ENCODE results near the gene AP2M1.
"Not testable (repeated sequence)": the region's sequence is repeated elsewhere in the genome, so short reads cannot be mapped to it uniquely, and the experiment has no call there.

AP2M1 gene

GRCh38 chr3:184174646-184175492 is at the start of gene AP2M1:
Gene AP2M1 (plus strand): TSS chr3:184174855. CDS start chr3:184176994, 2,139 bp downstream.
- peak; percentile 98 for DNase-seq (ENCODE audit: low read depth, low spot score)
- peak within 1 kb of the TSS; percentile 76 for H3K27ac ChIP-seq

GRCh38 chr3:184126006-184126405 is 48.6 kb upstream of the AP2M1 start:
- DNase-seq (ENCODE audit: low read depth, low spot score): no peak
- no peak overlapping the region for H3K27ac ChIP-seq

GRCh38 chr3:184129012-184129411 is 45.6 kb upstream of the AP2M1 start:
- no peak overlapping the region for H3K27ac ChIP-seq
- DNase-seq (ENCODE audit: low read depth, low spot score): no peak

- no peak overlapping the region for H3K27ac ChIP-seq
- no peak for DNase-seq (ENCODE audit: low read depth, low spot score)
These were observed 41.7 kb upstream of the AP2M1 start for GRCh38 chr3:184132945-184133344.

GRCh38 chr3:184133840-184134745 is 40.6 kb upstream of the AP2M1 start:
- peak overlapping the region; percentile 70 for H3K27ac ChIP-seq
- peak; percentile 73 for DNase-seq (ENCODE audit: low read depth, low spot score)

GRCh38 chr3:184134746-184135148 is 39.9 kb upstream of the AP2M1 start:
- H3K27ac ChIP-seq: peak overlapping the region; percentile 70
- DNase-seq (ENCODE audit: low read depth, low spot score): no peak

GRCh38 chr3:184135149-184135910 is 39.3 kb upstream of the AP2M1 start, which contains the start of gene EIF2B5:
Gene EIF2B5 (plus strand): TSS chr3:184135358. CDS start chr3:184135386, 28 bp downstream.
- H3K27ac ChIP-seq: peak within 1 kb of the TSS; percentile 70
- peak; percentile 46 for DNase-seq (ENCODE audit: low read depth, low spot score)

GRCh38 chr3:184135911-184136260 is 38.8 kb upstream of the AP2M1 start:
- no peak for DNase-seq (ENCODE audit: low read depth, low spot score)
- H3K27ac ChIP-seq: peak overlapping the region; percentile 70

- no peak for DNase-seq (ENCODE audit: low read depth, low spot score)
- no peak overlapping the region for H3K27ac ChIP-seq
These were observed 34.2 kb upstream of the AP2M1 start for GRCh38 chr3:184140436-184140835.

- DNase-seq (ENCODE audit: low read depth, low spot score): no peak
- H3K27ac ChIP-seq: no peak overlapping the region
These were observed 32.5 kb upstream of the AP2M1 start for GRCh38 chr3:184142199-184142598.

GRCh38 chr3:184143327-184143726 is 31.3 kb upstream of the AP2M1 start:
- no peak for DNase-seq (ENCODE audit: low read depth, low spot score)
- no peak overlapping the region for H3K27ac ChIP-seq

GRCh38 chr3:184144505-184144904 is 30.1 kb upstream of the AP2M1 start:
- DNase-seq (ENCODE audit: low read depth, low spot score): no peak
- peak overlapping the region; percentile 24 for H3K27ac ChIP-seq

- H3K27ac ChIP-seq: peak overlapping the region; percentile 24
- DNase-seq (ENCODE audit: low read depth, low spot score): peak; percentile 61
These were observed 29.5 kb upstream of the AP2M1 start for GRCh38 chr3:184145111-184145524.

- no peak for DNase-seq (ENCODE audit: low read depth, low spot score)
- no peak overlapping the region for H3K27ac ChIP-seq
These were observed 28.8 kb upstream of the AP2M1 start for GRCh38 chr3:184145751-184146270.

GRCh38 chr3:184148076-184148475 is 26.6 kb upstream of the AP2M1 start:
- no peak for DNase-seq (ENCODE audit: low read depth, low spot score)
- no peak overlapping the region for H3K27ac ChIP-seq

- no peak for DNase-seq (ENCODE audit: low read depth, low spot score)
- H3K27ac ChIP-seq: no peak overlapping the region
These were observed 25.5 kb upstream of the AP2M1 start for GRCh38 chr3:184149123-184149522.

- H3K27ac ChIP-seq; DNase-seq (ENCODE audit: low read depth, low spot score): not testable (repeated sequence)
These were observed 24.9 kb upstream of the AP2M1 start for GRCh38 chr3:184149770-184150169.

- no peak for DNase-seq (ENCODE audit: low read depth, low spot score)
- peak within 1 kb of the TSS; percentile 79 for H3K27ac ChIP-seq
These were observed 19.6 kb upstream of the AP2M1 start, which contains the start of gene DVL3 for GRCh38 chr3:184154885-184155643. Gene DVL3 (plus strand): TSS chr3:184155377. CDS start chr3:184155636, 259 bp downstream.
